SK-N-SH treated with all-trans-retinoic acid at 6 μM for 48 hours (cell line): ENCODE results near the gene DCAF5.

Source experiments
- ARNTL ChIP-seq: fragments of 450-650 bp; formaldehyde crosslinking; IDR thresholded peaks from 2 replicates; pipeline ENCODE4 v1.5.0; 2020; ENCODE audit warnings: low read depth, mild to moderate bottlenecking, moderate library complexity, borderline replicate concordance
- BACH2 ChIP-seq: fragments of 250-450 bp; sonication (Bioruptor Pico); IDR thresholded peaks from 2 replicates; pipeline ENCODE4 v1.9.0; 2021; ENCODE audit warnings: mild to moderate bottlenecking, borderline replicate concordance
- CREB5 ChIP-seq: fragments of 250-450 bp; sonication (Bioruptor Pico); IDR thresholded peaks from 2 replicates; pipeline ENCODE4 v1.5.1; 2020; ENCODE audit warnings: low read depth, mild to moderate bottlenecking, moderate library complexity
- CSDC2 ChIP-seq: fragments of 250-450 bp; sonication (Bioruptor Pico); IDR thresholded peaks from 2 replicates; pipeline ENCODE4 v1.5.0; 2020; ENCODE audit warnings: mild to moderate bottlenecking, moderate library complexity
- ESRRG ChIP-seq: fragments of 250-450 bp; sonication (Bioruptor Pico); IDR thresholded peaks from 2 replicates; pipeline ENCODE4 v1.6.1; 2021; ENCODE audit warnings: mild to moderate bottlenecking
- OSR1 ChIP-seq: fragments of 250-450 bp; sonication (Bioruptor Pico); IDR thresholded peaks from 2 replicates; pipeline ENCODE4 v1.8.0; 2022; ENCODE audit warnings: moderate library complexity, mild to moderate bottlenecking, inconsistent platforms
- RARB ChIP-seq: fragments of 250-450 bp; sonication (Bioruptor Pico); IDR thresholded peaks from 2 replicates; pipeline ENCODE4 v1.8.0; 2021; ENCODE audit warnings: mild to moderate bottlenecking, moderate library complexity
- TOX ChIP-seq: fragments of 250-450 bp; sonication (Bioruptor Pico); IDR thresholded peaks from 2 replicates; pipeline ENCODE4 v1.8.0; 2021; ENCODE audit warnings: mild to moderate bottlenecking, moderate library complexity, borderline replicate concordance
- ZFP3 ChIP-seq: fragments of 250-450 bp; sonication (Bioruptor Pico); IDR thresholded peaks from 2 replicates; pipeline ENCODE4 v1.5.0; 2020; ENCODE audit warnings: mild to moderate bottlenecking, moderate library complexity
- ZFP30 ChIP-seq: fragments of 450-650 bp; formaldehyde crosslinking; IDR thresholded peaks from 2 replicates; pipeline ENCODE4 v1.5.0; 2022; ENCODE audit warnings: mild to moderate bottlenecking, moderate library complexity
- ZNF565 ChIP-seq: fragments of 450-650 bp; formaldehyde crosslinking; conservative IDR thresholded peaks from 2 replicates; pipeline ENCODE4 v1.5.0; 2020; ENCODE audit warnings: low read depth, mild to moderate bottlenecking, moderate library complexity
- ZNF70 ChIP-seq: fragments of 450-650 bp; formaldehyde crosslinking; IDR thresholded peaks from 2 replicates; pipeline ENCODE4 v1.5.0; 2020; ENCODE audit warnings: mild to moderate bottlenecking, moderate library complexity
- TF ChIP-seq, protein P1 (sequence below): fragments of 250-450 bp; sonication (Bioruptor Pico); IDR thresholded peaks from 2 replicates; pipeline ENCODE4 v1.5.0; 2020; ENCODE audit warnings: mild to moderate bottlenecking, moderate library complexity
- TF ChIP-seq, protein P2 (sequence below): fragments of 250-450 bp; sonication (Bioruptor Pico); IDR thresholded peaks from 2 replicates; pipeline ENCODE4 v1.8.0; 2020; ENCODE audit warnings: mild to moderate bottlenecking, moderate library complexity, borderline replicate concordance

GRCh38 chr14:69064596-69064995 is 88.3 kb downstream of the DCAF5 start:
- no peak for TF ChIP-seq ARNTL (CRISPR knock-in tag)
- no peak for TF ChIP-seq CSDC2 (CRISPR knock-in tag)
- no peak for TF ChIP-seq ESRRG
- no peak for TF ChIP-seq CREB5 (CRISPR knock-in tag)
- TF ChIP-seq, protein P1, sequence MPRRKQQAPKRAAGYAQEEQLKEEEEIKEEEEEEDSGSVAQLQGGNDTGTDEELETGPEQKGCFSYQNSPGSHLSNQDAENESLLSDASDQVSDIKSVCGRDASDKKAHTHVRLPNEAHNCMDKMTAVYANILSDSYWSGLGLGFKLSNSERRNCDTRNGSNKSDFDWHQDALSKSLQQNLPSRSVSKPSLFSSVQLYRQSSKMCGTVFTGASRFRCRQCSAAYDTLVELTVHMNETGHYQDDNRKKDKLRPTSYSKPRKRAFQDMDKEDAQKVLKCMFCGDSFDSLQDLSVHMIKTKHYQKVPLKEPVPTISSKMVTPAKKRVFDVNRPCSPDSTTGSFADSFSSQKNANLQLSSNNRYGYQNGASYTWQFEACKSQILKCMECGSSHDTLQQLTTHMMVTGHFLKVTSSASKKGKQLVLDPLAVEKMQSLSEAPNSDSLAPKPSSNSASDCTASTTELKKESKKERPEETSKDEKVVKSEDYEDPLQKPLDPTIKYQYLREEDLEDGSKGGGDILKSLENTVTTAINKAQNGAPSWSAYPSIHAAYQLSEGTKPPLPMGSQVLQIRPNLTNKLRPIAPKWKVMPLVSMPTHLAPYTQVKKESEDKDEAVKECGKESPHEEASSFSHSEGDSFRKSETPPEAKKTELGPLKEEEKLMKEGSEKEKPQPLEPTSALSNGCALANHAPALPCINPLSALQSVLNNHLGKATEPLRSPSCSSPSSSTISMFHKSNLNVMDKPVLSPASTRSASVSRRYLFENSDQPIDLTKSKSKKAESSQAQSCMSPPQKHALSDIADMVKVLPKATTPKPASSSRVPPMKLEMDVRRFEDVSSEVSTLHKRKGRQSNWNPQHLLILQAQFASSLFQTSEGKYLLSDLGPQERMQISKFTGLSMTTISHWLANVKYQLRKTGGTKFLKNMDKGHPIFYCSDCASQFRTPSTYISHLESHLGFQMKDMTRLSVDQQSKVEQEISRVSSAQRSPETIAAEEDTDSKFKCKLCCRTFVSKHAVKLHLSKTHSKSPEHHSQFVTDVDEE (CRISPR knock-in tag): no peak
- no peak for TF ChIP-seq ZFP3
- TF ChIP-seq ZNF70 (CRISPR knock-in tag): no peak
- no peak for TF ChIP-seq TOX
- TF ChIP-seq BACH2: no peak
- TF ChIP-seq ZFP30 (CRISPR knock-in tag): no peak
- TF ChIP-seq OSR1 (CRISPR knock-in tag): no peak
- no peak for TF ChIP-seq ZNF565 (CRISPR knock-in tag)
- no peak for TF ChIP-seq RARB (CRISPR knock-in tag)
- TF ChIP-seq, protein P2, sequence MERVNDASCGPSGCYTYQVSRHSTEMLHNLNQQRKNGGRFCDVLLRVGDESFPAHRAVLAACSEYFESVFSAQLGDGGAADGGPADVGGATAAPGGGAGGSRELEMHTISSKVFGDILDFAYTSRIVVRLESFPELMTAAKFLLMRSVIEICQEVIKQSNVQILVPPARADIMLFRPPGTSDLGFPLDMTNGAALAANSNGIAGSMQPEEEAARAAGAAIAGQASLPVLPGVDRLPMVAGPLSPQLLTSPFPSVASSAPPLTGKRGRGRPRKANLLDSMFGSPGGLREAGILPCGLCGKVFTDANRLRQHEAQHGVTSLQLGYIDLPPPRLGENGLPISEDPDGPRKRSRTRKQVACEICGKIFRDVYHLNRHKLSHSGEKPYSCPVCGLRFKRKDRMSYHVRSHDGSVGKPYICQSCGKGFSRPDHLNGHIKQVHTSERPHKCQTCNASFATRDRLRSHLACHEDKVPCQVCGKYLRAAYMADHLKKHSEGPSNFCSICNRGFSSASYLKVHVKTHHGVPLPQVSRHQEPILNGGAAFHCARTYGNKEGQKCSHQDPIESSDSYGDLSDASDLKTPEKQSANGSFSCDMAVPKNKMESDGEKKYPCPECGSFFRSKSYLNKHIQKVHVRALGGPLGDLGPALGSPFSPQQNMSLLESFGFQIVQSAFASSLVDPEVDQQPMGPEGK (CRISPR knock-in tag): no peak
